HEK293 (cell line): ENCODE data around the gene TRIM24.
"Not testable (repeated sequence)": the region's sequence is repeated elsewhere in the genome, so short reads cannot be mapped to it uniquely, and the experiment has no call there.

Experiments used
- CTCF ChIA-PET: fragments of 350-600 bp; formaldehyde crosslinking; extraction: SDS; loops from one replicate; lab custom pipeline; 2021; ENCODE audit warnings: antibody characterized with exemption; lab: Yijun Ruan, JAX
- POLR2A ChIA-PET: fragments of 300-600 bp; formaldehyde crosslinking; extraction: SDS; loops from one replicate; lab custom pipeline; 2020; ENCODE audit warnings: antibody characterized with exemption, inconsistent platforms; lab: Yijun Ruan, JAX
- H3K27ac ChIP-seq: fragments of 200-500 bp; sonication (Bioruptor generic); 2 replicates; pipeline ENCODE4 v1.5.1; 2014; ENCODE audit warnings: low read depth, low read length, control low read depth, inconsistent platforms; ENCODE audit errors: extremely low read depth
- H3K36me3 ChIP-seq, 2 experiments: fragments of 200-500 bp in 1 of 2; sonication (Bioruptor generic) in 1 of 2; 1 replicate in 1 of 2; 2 replicates in 1 of 2; pipeline ENCODE4 v1.5.1; 2014 to 2017; ENCODE audit warnings: inconsistent platforms in 2 of 2, low read length in 2 of 2; ENCODE audit not compliant: control insufficient read depth in 2 of 2, insufficient read depth in 1 of 2
- H3K4me1 ChIP-seq: fragments of 200-500 bp; sonication (Bioruptor generic); 2 replicates; pipeline ENCODE4 v1.5.1; 2014; ENCODE audit warnings: mild to moderate bottlenecking, low read length, inconsistent platforms; ENCODE audit not compliant: control insufficient read depth, insufficient read depth
- H3K4me3 ChIP-seq: 2 replicates; pipeline ENCODE4 v1.5.1; 2011; ENCODE audit warnings: low read depth, mild to moderate bottlenecking, control low read depth, low read length, moderate library complexity
- H3K9me3 ChIP-seq: fragments of 200-500 bp; sonication (Bioruptor generic); 2 replicates; pipeline ENCODE4 v1.5.1; 2014; ENCODE audit warnings: low read depth, low read length, inconsistent platforms; ENCODE audit not compliant: control insufficient read depth, insufficient read depth
- KLF10 ChIP-seq: fragments of 450-650 bp; IDR thresholded peaks from 2 replicates; pipeline ENCODE4 v1.5.1; 2018; ENCODE audit warnings: missing biosample characterization, mild to moderate bottlenecking, missing genetic modification characterization
- PRDM1 ChIP-seq: fragments of 450-650 bp; formaldehyde crosslinking; IDR thresholded peaks from 2 replicates; pipeline ENCODE4; 2016; ENCODE audit warnings: missing biosample characterization, missing genetic modification characterization
- SCRT2 ChIP-seq: fragments of 450-650 bp; formaldehyde crosslinking; IDR thresholded peaks from 2 replicates; pipeline ENCODE4 v1.5.1; 2016; ENCODE audit warnings: missing biosample characterization, missing genetic modification characterization
- SETDB1 ChIP-seq: IDR thresholded peaks from one replicate; pipeline ENCODE4 v1.6.1; 2017; ENCODE audit warnings: mild to moderate bottlenecking, low read length, moderate library complexity, mixed read lengths; ENCODE audit not compliant: insufficient read length
- ZBTB6 ChIP-seq: fragments of 450-650 bp; formaldehyde crosslinking; IDR thresholded peaks from 2 replicates; pipeline ENCODE4 v1.5.1; 2017; ENCODE audit warnings: missing biosample characterization, missing genetic modification characterization
- ZNF169 ChIP-seq: fragments of 450-650 bp; formaldehyde crosslinking; IDR thresholded peaks from 2 replicates; pipeline ENCODE4 v1.5.1; 2016; ENCODE audit warnings: missing biosample characterization, missing genetic modification characterization
- ZNF174 ChIP-seq: fragments of 450-650 bp; formaldehyde crosslinking; IDR thresholded peaks from 2 replicates; pipeline ENCODE4 v1.5.0; 2017; ENCODE audit warnings: missing biosample characterization, mild to moderate bottlenecking, missing genetic modification characterization
- ZNF214 ChIP-seq: fragments of 450-650 bp; formaldehyde crosslinking; IDR thresholded peaks from 2 replicates; pipeline ENCODE4 v1.5.1; 2017; ENCODE audit warnings: missing biosample characterization, mild to moderate bottlenecking, missing genetic modification characterization, borderline replicate concordance
- ZNF23 ChIP-seq: fragments of 450-650 bp; formaldehyde crosslinking; IDR thresholded peaks from 2 replicates; pipeline ENCODE4 v1.5.1; 2016; ENCODE audit warnings: missing biosample characterization, missing genetic modification characterization, borderline replicate concordance
- ZNF350 ChIP-seq: fragments of 450-650 bp; formaldehyde crosslinking; IDR thresholded peaks from 2 replicates; pipeline ENCODE4 v1.5.0; 2017; ENCODE audit warnings: missing biosample characterization, mild to moderate bottlenecking, missing genetic modification characterization
- ZNF677 ChIP-seq: fragments of 450-650 bp; IDR thresholded peaks from 2 replicates; pipeline ENCODE4 v1.5.0; 2018; ENCODE audit warnings: missing biosample characterization, mild to moderate bottlenecking, missing genetic modification characterization, moderate library complexity
- ZNF76 ChIP-seq: fragments of 450-650 bp; formaldehyde crosslinking; IDR thresholded peaks from 2 replicates; pipeline ENCODE4; 2016; ENCODE audit warnings: low read depth, missing biosample characterization, missing genetic modification characterization, borderline replicate concordance
- ZNF768 ChIP-seq: fragments of 450-650 bp; formaldehyde crosslinking; IDR thresholded peaks from 2 replicates; pipeline ENCODE4 v1.5.1; 2018; ENCODE audit warnings: missing biosample characterization, mild to moderate bottlenecking, missing genetic modification characterization
- ZSCAN23 ChIP-seq: fragments of 450-650 bp; formaldehyde crosslinking; IDR thresholded peaks from 2 replicates; pipeline ENCODE4 v1.5.1; 2016; ENCODE audit warnings: missing biosample characterization, missing genetic modification characterization
- TF ChIP-seq, protein P1 (sequence below): fragments of 450-650 bp; formaldehyde crosslinking; IDR thresholded peaks from 2 replicates; pipeline ENCODE4 v1.5.1; 2016; ENCODE audit warnings: missing biosample characterization, missing genetic modification characterization
- TF ChIP-seq, protein P2 (sequence below): fragments of 450-650 bp; formaldehyde crosslinking; IDR thresholded peaks from 2 replicates; pipeline ENCODE4 v1.5.1; 2016; ENCODE audit warnings: missing biosample characterization, missing genetic modification characterization
- TF ChIP-seq, protein P3 (sequence below): fragments of 450-650 bp; formaldehyde crosslinking; IDR thresholded peaks from 2 replicates; pipeline ENCODE4 v1.5.1; 2016; ENCODE audit warnings: missing biosample characterization, missing genetic modification characterization, borderline replicate concordance
- TF ChIP-seq, protein P4 (sequence below): fragments of 450-650 bp; formaldehyde crosslinking; IDR thresholded peaks from 2 replicates; pipeline ENCODE4; 2016; ENCODE audit warnings: missing biosample characterization, missing genetic modification characterization

Gene TRIM24

GRCh38 chr7:138499340-138499739 lies 39.3 kb downstream of the TRIM24 start:
- Histone ChIP-seq H3K4me1 (no peaks in the 10 kb centered on the region; the same call in 1 of the 2 replicates), H3K36me3 (peaks cover 0 to 3% of the 10 kb centered on the region in 2 experiments; a peak in 2 of 3 replicates), H3K9me3 (no peaks in the 10 kb centered on the region), H3K4me3 (no peak overlapping the region), H3K27ac (no peak overlapping the region)
- TF ChIP-seq ZNF169 (tag by site-specific recombination) (no peak), ZNF768 (tag by site-specific recombination) (no peak), ZNF76 (tag by site-specific recombination) (no peak), ZNF677 (tag by site-specific recombination) (0 out of 2 replicates have a peak, but pooled peaks have one; percentile 44), SETDB1 (peak; percentile 64), ZNF174 (tag by site-specific recombination) (no peak), ZNF350 (tag by site-specific recombination) (no peak), PRDM1 (tag by site-specific recombination) (no peak), ZSCAN23 (tag by site-specific recombination) (no peak), ZNF214 (no peak), KLF10 (tag by site-specific recombination) (no peak), SCRT2 (tag by site-specific recombination) (0 out of 2 replicates have a peak, but pooled peaks have one; percentile 19)
- TF ChIP-seq, protein P1, sequence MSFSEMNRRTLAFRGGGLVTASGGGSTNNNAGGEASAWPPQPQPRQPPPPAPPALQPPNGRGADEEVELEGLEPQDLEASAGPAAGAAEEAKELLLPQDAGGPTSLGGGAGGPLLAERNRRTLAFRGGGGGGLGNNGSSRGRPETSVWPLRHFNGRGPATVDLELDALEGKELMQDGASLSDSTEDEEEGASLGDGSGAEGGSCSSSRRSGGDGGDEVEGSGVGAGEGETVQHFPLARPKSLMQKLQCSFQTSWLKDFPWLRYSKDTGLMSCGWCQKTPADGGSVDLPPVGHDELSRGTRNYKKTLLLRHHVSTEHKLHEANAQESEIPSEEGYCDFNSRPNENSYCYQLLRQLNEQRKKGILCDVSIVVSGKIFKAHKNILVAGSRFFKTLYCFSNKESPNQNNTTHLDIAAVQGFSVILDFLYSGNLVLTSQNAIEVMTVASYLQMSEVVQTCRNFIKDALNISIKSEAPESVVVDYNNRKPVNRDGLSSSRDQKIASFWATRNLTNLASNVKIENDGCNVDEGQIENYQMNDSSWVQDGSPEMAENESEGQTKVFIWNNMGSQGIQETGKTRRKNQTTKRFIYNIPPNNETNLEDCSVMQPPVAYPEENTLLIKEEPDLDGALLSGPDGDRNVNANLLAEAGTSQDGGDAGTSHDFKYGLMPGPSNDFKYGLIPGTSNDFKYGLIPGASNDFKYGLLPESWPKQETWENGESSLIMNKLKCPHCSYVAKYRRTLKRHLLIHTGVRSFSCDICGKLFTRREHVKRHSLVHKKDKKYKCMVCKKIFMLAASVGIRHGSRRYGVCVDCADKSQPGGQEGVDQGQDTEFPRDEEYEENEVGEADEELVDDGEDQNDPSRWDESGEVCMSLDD (tag by site-specific recombination): no peak
- ChIA-PET CTCF (no interaction called here), POLR2A (no interaction called here)

DNA sequence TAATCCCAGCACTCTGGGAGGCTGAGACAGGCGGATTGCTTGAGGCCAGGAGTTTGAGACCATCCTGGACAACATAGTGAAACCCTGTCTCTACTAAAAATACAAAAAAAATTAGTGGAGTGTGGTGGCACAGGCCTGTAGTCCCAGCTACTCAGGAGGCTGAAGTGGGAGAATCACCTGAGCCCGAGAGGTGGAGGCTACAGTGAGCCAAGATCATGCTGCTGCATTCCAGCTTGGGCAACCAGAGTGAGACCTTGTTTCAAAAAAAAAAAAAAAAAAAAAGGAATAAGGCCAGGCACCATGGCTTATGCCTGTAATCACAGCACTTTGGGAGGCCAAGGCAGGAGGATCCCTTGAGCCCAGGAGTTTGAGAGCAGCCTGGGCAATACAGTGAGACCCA lies 40.2 kb downstream of the TRIM24 start:
- POLR2A ChIA-PET, H3K36me3 ChIP-seq, H3K4me3 ChIP-seq, CTCF ChIA-PET, H3K9me3 ChIP-seq, H3K4me1 ChIP-seq, H3K27ac ChIP-seq: not testable (repeated sequence)

DNA sequence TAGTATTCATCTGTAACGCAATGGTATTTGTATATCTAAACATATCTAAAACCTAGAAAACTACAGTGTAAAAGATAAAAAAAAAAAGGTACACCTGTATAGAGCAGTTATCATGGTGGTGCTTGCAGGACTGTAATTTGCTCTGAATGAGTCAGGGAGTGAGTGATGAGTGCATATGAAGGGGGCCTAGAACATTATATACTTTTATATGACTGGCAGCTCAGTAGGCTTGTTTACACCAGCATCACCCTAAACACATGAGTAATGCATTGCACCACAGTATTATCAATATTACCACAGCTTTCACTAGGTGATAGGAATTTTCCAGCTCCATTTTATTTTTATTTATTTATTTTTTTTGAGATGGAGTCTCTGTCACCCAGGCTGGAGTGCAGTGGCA lies 40.8 kb downstream of the TRIM24 start:
- Histone ChIP-seq H3K36me3 (peaks cover 3 to 11% of the 10 kb centered on the region in 2 experiments; a peak in 2 of 3 replicates), H3K4me1 (no peaks in the 10 kb centered on the region; the same call in 1 of the 2 replicates), H3K27ac (no peak overlapping the region), H3K4me3 (no peak overlapping the region), H3K9me3 (no peaks in the 10 kb centered on the region)
- ChIA-PET POLR2A (no interaction called here), CTCF (no interaction called here)
- TF ChIP-seq, protein P2, sequence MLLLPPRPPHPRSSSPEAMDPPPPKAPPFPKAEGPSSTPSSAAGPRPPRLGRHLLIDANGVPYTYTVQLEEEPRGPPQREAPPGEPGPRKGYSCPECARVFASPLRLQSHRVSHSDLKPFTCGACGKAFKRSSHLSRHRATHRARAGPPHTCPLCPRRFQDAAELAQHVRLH: no peak
- no peak for TF ChIP-seq ZNF23 (tag by site-specific recombination)
- TF ChIP-seq, protein P3, sequence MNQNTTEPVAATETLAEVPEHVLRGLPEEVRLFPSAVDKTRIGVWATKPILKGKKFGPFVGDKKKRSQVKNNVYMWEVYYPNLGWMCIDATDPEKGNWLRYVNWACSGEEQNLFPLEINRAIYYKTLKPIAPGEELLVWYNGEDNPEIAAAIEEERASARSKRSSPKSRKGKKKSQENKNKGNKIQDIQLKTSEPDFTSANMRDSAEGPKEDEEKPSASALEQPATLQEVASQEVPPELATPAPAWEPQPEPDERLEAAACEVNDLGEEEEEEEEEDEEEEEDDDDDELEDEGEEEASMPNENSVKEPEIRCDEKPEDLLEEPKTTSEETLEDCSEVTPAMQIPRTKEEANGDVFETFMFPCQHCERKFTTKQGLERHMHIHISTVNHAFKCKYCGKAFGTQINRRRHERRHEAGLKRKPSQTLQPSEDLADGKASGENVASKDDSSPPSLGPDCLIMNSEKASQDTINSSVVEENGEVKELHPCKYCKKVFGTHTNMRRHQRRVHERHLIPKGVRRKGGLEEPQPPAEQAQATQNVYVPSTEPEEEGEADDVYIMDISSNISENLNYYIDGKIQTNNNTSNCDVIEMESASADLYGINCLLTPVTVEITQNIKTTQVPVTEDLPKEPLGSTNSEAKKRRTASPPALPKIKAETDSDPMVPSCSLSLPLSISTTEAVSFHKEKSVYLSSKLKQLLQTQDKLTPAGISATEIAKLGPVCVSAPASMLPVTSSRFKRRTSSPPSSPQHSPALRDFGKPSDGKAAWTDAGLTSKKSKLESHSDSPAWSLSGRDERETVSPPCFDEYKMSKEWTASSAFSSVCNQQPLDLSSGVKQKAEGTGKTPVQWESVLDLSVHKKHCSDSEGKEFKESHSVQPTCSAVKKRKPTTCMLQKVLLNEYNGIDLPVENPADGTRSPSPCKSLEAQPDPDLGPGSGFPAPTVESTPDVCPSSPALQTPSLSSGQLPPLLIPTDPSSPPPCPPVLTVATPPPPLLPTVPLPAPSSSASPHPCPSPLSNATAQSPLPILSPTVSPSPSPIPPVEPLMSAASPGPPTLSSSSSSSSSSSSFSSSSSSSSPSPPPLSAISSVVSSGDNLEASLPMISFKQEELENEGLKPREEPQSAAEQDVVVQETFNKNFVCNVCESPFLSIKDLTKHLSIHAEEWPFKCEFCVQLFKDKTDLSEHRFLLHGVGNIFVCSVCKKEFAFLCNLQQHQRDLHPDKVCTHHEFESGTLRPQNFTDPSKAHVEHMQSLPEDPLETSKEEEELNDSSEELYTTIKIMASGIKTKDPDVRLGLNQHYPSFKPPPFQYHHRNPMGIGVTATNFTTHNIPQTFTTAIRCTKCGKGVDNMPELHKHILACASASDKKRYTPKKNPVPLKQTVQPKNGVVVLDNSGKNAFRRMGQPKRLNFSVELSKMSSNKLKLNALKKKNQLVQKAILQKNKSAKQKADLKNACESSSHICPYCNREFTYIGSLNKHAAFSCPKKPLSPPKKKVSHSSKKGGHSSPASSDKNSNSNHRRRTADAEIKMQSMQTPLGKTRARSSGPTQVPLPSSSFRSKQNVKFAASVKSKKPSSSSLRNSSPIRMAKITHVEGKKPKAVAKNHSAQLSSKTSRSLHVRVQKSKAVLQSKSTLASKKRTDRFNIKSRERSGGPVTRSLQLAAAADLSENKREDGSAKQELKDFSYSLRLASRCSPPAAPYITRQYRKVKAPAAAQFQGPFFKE (tag by site-specific recombination): no peak
- TF ChIP-seq ZBTB6 (tag by site-specific recombination): no peak
- TF ChIP-seq, protein P4, sequence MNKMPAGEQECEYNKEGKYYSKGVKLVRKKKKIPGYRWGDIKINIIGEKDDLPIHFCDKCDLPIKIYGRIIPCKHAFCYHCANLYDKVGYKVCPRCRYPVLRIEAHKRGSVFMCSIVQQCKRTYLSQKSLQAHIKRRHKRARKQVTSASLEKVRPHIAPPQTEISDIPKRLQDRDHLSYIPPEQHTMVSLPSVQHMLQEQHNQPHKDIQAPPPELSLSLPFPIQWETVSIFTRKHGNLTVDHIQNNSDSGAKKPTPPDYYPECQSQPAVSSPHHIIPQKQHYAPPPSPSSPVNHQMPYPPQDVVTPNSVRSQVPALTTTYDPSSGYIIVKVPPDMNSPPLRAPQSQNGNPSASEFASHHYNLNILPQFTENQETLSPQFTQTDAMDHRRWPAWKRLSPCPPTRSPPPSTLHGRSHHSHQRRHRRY: no peak
